ENCODE measurements around the gene GALR3.

GRCh38 chr22:37854946-37855345 lies 31.8 kb downstream of the GALR3 start:
- no peak for TF ChIP-seq CTCF (IDR thresholded peaks at IDR 0.05 in 4 of 5, conservative IDR thresholded peaks at IDR 0.05 in 1 of 5)
- no peak for TF ChIP-seq POLR2A (IDR thresholded peaks at IDR 0.05)

Data from gastrocnemius medialis (tissue), 4 donors.